K562 (cell line): Measurements from ENCODE around the gene DYNC2I2. TPM values are rescaled to one million over a fixed set of nuclear protein-coding genes. Genes with fewer than 3 reads are reported as not detected.
A peak's percentile ranks its signal among the peaks of the same experiment; 100 is the strongest.

Source experiments
- ARID2 ChIP-seq: fragments of 450-650 bp; IDR thresholded peaks from 2 replicates; pipeline ENCODE4 v1.6.1; 2017; ENCODE audit warnings: antibody characterized with exemption, mild to moderate bottlenecking
- DDX20 ChIP-seq: fragments of 450-650 bp; IDR thresholded peaks from 2 replicates; pipeline ENCODE4 v1.6.1; 2016; ENCODE audit warnings: missing genetic modification characterization, low read depth, mild to moderate bottlenecking, missing compliant biosample characterization, moderate library complexity
- FOXP1 ChIP-seq: sonication (generic); formaldehyde crosslinking; IDR thresholded peaks from 2 replicates; pipeline ENCODE4 v1.8.0; 2022; ENCODE audit warnings: mild to moderate bottlenecking, missing genetic modification reagents
- HIVEP1 ChIP-seq: fragments of 250-450 bp; sonication (Bioruptor Pico); IDR thresholded peaks from 2 replicates; pipeline ENCODE4 v1.4.0; 2020; ENCODE audit warnings: mild to moderate bottlenecking
- MBD2 ChIP-seq: sonication (generic); IDR thresholded peaks from 2 replicates; pipeline ENCODE4 v1.6.1; 2016; ENCODE audit warnings: low read depth, borderline replicate concordance
- NEUROD1 ChIP-seq: fragments of 150-350 bp; IDR thresholded peaks from 2 replicates; pipeline ENCODE4 v1.6.1; 2014; ENCODE audit warnings: borderline replicate concordance, low read length, low read depth; ENCODE audit not compliant: partially characterized antibody
- NR3C1 ChIP-seq: sonication (generic); formaldehyde crosslinking; IDR thresholded peaks from 2 replicates; pipeline ENCODE4 v1.8.1; 2022; ENCODE audit warnings: missing genetic modification reagents
- POLR2A ChIP-seq: fragments of 450-650 bp; conservative IDR thresholded peaks from 2 replicates; pipeline ENCODE4 v1.6.1; 2016
- ZNF184 ChIP-seq: sonication (generic); formaldehyde crosslinking; IDR thresholded peaks from 2 replicates; pipeline ENCODE4 v1.5.0; 2020; ENCODE audit warnings: missing genetic modification reagents
- ZNF239 ChIP-seq: fragments of 250-450 bp; sonication (Bioruptor Pico); IDR thresholded peaks from 2 replicates; pipeline ENCODE4 v1.4.0; 2020; ENCODE audit warnings: mild to moderate bottlenecking
- ZNF347 ChIP-seq: fragments of 450-650 bp; formaldehyde crosslinking; IDR thresholded peaks from 2 replicates; pipeline ENCODE4 v1.4.0; 2020; ENCODE audit warnings: low read depth, mild to moderate bottlenecking, moderate library complexity
- ZNF707 ChIP-seq: fragments of 250-450 bp; sonication (Bioruptor Pico); conservative IDR thresholded peaks from 2 replicates; pipeline ENCODE4 v1.8.0; 2022; ENCODE audit warnings: inconsistent platforms, mild to moderate bottlenecking, moderate library complexity
- polyA plus RNA-seq, 8 experiments: library from polyadenylated mRNA; depleted of rRNA in 4 of 8; stranded (reverse) in 5 of 8; unstranded in 3 of 8; fragments of >200 nt; fragmentation: Nextera tagmentation in 2 of 8; fragmentation: Illumina TruSeq in 1 of 8; extraction: Ambion mirVana in 2 of 8; extraction: Trizol in 1 of 8; gene quantifications; 2 replicates each; pipeline versions ENCODE4 v1.2.1 to v1.2.3, GENCODE V29; 2011 to 2014; ENCODE audit warnings: inconsistent platforms in 1 of 8, missing spikeins in 1 of 8
- total RNA-seq, 7 experiments: library from RNA; depleted of rRNA in 6 of 7; stranded (reverse); fragments of >200 nt in 6 of 7; fragmentation: Illumina TruSeq in 2 of 7; extraction: Trizol in 2 of 7; gene quantifications; 2 replicates each; pipeline versions ENCODE4 v1.2.1 to v1.2.3, GENCODE V29; 2011 to 2021; ENCODE audit warnings: low replicate concordance in 1 of 7
- TF ChIP-seq, protein P1 (sequence below): sonication (generic); formaldehyde crosslinking; IDR thresholded peaks from 2 replicates; pipeline ENCODE4 v1.8.0; 2023; ENCODE audit warnings: mild to moderate bottlenecking, missing genetic modification reagents
- TF ChIP-seq, protein P2 (sequence below): fragments of 250-450 bp; sonication (Bioruptor Pico); IDR thresholded peaks from 2 replicates; pipeline ENCODE4 v1.8.0; 2021; ENCODE audit warnings: borderline replicate concordance, mild to moderate bottlenecking, moderate library complexity; ENCODE audit not compliant: poor library complexity, severe bottlenecking
- TF ChIP-seq, protein P3 (sequence below): fragments of 250-450 bp; sonication (Bioruptor Pico); IDR thresholded peaks from 2 replicates; pipeline ENCODE4 v1.4.0; 2020
- TF ChIP-seq, protein P4 (sequence below): sonication (generic); formaldehyde crosslinking; IDR thresholded peaks from 2 replicates; pipeline ENCODE4 v1.8.1; 2023; ENCODE audit warnings: mild to moderate bottlenecking, missing genetic modification reagents
- TF ChIP-seq, protein P5 (sequence below): fragments of 250-450 bp; sonication (Bioruptor Pico); IDR thresholded peaks from 2 replicates; pipeline ENCODE4 v1.8.0; 2022; ENCODE audit warnings: inconsistent platforms, mild to moderate bottlenecking, moderate library complexity, borderline replicate concordance

The DYNC2I2 gene
- total and polyA plus RNA-seq, 9 of the 15 experiments (the other 6 are each of a cell fraction or from before 2014, with no cell fraction given) = 1.5 to 249 (median 70.0) TPM

DNA sequence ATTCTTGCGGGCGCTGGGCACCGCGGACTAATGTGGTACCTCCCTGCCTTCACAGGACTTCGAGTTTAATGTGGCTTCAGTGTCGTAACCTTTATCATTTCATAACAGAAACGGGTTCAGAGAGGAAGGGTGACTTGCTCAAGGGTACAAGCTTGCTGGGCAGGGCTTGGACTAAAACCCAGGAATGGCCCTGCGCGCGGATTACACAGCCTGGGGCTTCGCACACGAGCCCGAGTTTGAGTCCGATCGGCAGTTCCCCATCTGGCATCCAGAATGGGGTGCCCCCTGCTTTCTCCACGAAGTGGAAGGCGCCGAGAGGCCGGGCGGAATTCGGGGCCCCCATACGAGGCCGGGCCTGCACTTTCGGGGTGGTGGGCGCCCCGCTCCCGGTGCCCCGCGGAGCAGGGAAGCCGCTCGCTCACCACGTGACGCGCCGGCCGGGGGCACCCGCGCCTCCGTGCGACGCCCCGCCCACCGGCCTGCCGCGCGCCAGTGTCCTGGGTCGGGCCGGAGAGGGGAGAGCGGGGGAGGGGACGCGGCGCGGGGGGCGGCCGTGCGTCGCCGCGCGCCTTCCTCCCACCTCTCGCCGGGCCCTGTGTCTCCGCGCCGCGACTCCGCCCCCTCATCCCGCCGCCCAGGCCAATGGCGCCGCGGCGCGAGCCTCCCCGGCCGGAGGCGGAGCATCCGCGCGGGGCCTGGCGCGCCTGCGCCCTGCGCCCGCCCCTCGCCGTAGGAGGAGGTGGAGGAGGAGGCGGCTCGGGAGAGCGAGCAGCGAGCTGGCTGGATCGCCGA lies 32.0 kb upstream of the DYNC2I2 start, which contains the start of gene SET (continued):
- TF ChIP-seq, protein P1, sequence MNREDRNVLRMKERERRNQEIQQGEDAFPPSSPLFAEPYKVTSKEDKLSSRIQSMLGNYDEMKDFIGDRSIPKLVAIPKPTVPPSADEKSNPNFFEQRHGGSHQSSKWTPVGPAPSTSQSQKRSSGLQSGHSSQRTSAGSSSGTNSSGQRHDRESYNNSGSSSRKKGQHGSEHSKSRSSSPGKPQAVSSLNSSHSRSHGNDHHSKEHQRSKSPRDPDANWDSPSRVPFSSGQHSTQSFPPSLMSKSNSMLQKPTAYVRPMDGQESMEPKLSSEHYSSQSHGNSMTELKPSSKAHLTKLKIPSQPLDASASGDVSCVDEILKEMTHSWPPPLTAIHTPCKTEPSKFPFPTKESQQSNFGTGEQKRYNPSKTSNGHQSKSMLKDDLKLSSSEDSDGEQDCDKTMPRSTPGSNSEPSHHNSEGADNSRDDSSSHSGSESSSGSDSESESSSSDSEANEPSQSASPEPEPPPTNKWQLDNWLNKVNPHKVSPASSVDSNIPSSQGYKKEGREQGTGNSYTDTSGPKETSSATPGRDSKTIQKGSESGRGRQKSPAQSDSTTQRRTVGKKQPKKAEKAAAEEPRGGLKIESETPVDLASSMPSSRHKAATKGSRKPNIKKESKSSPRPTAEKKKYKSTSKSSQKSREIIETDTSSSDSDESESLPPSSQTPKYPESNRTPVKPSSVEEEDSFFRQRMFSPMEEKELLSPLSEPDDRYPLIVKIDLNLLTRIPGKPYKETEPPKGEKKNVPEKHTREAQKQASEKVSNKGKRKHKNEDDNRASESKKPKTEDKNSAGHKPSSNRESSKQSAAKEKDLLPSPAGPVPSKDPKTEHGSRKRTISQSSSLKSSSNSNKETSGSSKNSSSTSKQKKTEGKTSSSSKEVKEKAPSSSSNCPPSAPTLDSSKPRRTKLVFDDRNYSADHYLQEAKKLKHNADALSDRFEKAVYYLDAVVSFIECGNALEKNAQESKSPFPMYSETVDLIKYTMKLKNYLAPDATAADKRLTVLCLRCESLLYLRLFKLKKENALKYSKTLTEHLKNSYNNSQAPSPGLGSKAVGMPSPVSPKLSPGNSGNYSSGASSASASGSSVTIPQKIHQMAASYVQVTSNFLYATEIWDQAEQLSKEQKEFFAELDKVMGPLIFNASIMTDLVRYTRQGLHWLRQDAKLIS (CRISPR knock-in tag) = peak; percentile 78; the same call in 1 of the 2 replicates
- TF ChIP-seq ZNF239 (CRISPR knock-in tag) (peak; percentile 77), ZNF184 (CRISPR knock-in tag) (no peak), ZNF707 (CRISPR knock-in tag) (peak; percentile 58; the same call in 1 of the 2 replicates), HIVEP1 (CRISPR knock-in tag) (peak; percentile 95), POLR2A (peak; percentile 79), ZNF347 (CRISPR knock-in tag) (peak; percentile 71; the same call in 1 of the 2 replicates), DDX20 (no peak), ARID2 (no peak), NR3C1 (CRISPR knock-in tag) (no peak), MBD2 (no peak), NEUROD1 (no peak), FOXP1 (CRISPR knock-in tag) (peak; percentile 84; the same call in 1 of the 2 replicates)
- TF ChIP-seq, protein P2, sequence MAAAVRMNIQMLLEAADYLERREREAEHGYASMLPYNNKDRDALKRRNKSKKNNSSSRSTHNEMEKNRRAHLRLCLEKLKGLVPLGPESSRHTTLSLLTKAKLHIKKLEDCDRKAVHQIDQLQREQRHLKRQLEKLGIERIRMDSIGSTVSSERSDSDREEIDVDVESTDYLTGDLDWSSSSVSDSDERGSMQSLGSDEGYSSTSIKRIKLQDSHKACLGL (CRISPR knock-in tag) = peak; percentile 43
- TF ChIP-seq, protein P3, sequence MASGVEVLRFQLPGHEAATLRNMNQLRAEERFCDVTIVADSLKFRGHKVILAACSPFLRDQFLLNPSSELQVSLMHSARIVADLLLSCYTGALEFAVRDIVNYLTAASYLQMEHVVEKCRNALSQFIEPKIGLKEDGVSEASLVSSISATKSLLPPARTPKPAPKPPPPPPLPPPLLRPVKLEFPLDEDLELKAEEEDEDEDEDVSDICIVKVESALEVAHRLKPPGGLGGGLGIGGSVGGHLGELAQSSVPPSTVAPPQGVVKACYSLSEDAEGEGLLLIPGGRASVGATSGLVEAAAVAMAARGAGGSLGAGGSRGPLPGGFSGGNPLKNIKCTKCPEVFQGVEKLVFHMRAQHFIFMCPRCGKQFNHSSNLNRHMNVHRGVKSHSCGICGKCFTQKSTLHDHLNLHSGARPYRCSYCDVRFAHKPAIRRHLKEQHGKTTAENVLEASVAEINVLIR (CRISPR knock-in tag) = peak; percentile 49
- TF ChIP-seq, protein P4, sequence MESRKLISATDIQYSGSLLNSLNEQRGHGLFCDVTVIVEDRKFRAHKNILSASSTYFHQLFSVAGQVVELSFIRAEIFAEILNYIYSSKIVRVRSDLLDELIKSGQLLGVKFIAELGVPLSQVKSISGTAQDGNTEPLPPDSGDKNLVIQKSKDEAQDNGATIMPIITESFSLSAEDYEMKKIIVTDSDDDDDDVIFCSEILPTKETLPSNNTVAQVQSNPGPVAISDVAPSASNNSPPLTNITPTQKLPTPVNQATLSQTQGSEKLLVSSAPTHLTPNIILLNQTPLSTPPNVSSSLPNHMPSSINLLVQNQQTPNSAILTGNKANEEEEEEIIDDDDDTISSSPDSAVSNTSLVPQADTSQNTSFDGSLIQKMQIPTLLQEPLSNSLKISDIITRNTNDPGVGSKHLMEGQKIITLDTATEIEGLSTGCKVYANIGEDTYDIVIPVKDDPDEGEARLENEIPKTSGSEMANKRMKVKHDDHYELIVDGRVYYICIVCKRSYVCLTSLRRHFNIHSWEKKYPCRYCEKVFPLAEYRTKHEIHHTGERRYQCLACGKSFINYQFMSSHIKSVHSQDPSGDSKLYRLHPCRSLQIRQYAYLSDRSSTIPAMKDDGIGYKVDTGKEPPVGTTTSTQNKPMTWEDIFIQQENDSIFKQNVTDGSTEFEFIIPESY (CRISPR knock-in tag) = peak; percentile 86
- TF ChIP-seq, protein P5, sequence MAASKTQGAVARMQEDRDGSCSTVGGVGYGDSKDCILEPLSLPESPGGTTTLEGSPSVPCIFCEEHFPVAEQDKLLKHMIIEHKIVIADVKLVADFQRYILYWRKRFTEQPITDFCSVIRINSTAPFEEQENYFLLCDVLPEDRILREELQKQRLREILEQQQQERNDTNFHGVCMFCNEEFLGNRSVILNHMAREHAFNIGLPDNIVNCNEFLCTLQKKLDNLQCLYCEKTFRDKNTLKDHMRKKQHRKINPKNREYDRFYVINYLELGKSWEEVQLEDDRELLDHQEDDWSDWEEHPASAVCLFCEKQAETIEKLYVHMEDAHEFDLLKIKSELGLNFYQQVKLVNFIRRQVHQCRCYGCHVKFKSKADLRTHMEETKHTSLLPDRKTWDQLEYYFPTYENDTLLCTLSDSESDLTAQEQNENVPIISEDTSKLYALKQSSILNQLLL (CRISPR knock-in tag) = no peak
